Astrocyte (in vitro differentiated cells and primary cell): Measurements from ENCODE around the gene ZNF284.

Experiments
- EZH2 ChIP-seq: IDR thresholded peaks from 2 replicates; pipeline ENCODE4 v1.6.1; 2012; ENCODE audit warnings: mild to moderate bottlenecking, low read length, inconsistent platforms; ENCODE audit not compliant: insufficient read depth
- TF ChIP-seq, protein P1 (sequence below): IDR thresholded peaks from 2 replicates; pipeline ENCODE4 v1.5.1; 2011; ENCODE audit warnings: low read depth, mild to moderate bottlenecking, inconsistent platforms, low read length, moderate library complexity; ENCODE audit not compliant: insufficient read depth

DNA sequence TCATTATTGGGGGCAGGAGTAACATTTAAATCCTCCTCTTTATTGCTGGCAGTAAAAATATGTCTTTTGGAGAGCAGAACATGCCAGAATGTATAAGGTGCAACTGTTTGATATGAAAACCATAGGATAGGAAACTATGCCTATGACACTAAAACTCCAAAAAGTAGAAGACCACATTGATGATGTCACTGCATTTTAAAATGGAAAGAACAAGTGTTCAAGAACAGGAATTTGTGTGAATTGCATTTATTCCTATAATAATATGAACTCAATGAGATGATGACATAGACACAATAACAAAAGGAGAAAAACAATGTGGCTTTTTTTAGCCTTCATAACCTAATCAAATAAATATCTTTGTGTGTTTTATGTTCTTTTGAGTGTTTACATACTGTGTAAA lies 37.5 kb downstream of the ZNF284 start:
- TF ChIP-seq, protein P1, sequence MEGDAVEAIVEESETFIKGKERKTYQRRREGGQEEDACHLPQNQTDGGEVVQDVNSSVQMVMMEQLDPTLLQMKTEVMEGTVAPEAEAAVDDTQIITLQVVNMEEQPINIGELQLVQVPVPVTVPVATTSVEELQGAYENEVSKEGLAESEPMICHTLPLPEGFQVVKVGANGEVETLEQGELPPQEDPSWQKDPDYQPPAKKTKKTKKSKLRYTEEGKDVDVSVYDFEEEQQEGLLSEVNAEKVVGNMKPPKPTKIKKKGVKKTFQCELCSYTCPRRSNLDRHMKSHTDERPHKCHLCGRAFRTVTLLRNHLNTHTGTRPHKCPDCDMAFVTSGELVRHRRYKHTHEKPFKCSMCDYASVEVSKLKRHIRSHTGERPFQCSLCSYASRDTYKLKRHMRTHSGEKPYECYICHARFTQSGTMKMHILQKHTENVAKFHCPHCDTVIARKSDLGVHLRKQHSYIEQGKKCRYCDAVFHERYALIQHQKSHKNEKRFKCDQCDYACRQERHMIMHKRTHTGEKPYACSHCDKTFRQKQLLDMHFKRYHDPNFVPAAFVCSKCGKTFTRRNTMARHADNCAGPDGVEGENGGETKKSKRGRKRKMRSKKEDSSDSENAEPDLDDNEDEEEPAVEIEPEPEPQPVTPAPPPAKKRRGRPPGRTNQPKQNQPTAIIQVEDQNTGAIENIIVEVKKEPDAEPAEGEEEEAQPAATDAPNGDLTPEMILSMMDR: no peak
- TF ChIP-seq EZH2: no peak
